Measurements from ENCODE around the gene PLCB1.

Gene PLCB1

DNA sequence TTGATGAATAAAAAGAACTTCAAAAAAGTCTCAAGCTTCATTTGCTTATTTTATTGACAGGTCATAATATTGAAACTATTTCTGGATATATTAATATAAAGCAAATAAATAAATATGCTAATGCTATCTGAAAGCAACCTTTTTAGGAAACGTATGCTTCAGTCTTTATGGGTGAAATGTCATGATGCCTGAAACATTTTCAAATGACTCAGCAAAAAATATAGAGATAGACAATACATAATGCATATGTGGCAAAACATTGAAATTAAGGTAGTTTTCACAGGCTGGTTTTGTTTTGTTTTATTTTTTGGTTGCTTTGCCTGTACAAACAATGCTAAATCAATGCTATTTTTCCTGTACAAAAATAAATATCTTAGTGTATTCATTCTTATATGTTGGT is 742.4 kb downstream of the PLCB1 start:
- no peaks in the 10 kb centered on the region for H3K36me3 ChIP-seq
- H3K27ac ChIP-seq, result no peak overlapping the region
- no peaks in the 10 kb centered on the region for H3K27me3 ChIP-seq
- no peak overlapping the region for H3K4me2 ChIP-seq
- H3K4me1 ChIP-seq, result no peaks in the 10 kb centered on the region
- no peak for TF ChIP-seq Cebpa-rat (IDR thresholded peaks at IDR 0.05)
- no peaks in the 10 kb centered on the region for H3K9me3 ChIP-seq
- no peak overlapping the region for H3K4me3 ChIP-seq
- H3K9ac ChIP-seq, result no peak overlapping the region
- H4K20me1 ChIP-seq, result no peaks in the 10 kb centered on the region

DNA sequence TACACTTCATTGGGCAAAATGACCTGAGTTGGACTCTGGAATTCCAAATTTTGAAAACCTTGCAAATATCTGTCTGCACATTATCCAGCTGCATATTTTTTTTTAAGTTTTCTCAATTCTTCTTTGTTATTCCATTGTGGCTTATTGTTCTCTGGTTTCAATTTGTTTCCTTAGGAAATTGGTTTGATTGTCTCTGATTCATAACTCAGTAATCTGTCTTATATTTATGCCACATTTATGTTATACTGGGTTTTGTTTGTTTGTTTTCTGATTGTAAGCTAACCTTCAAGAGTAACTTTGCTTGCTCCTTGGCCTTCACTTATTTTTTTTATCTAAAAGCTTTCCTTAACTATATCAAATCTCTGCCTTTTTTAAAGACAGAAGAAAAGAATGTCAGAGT is 743.5 kb downstream of the PLCB1 start:
- Histone ChIP-seq H3K4me1 (no peaks in the 10 kb centered on the region), H4K20me1 (no peaks in the 10 kb centered on the region), H3K4me3 (no peak overlapping the region), H3K9me3 (no peaks in the 10 kb centered on the region), H3K27ac (no peak overlapping the region), H3K27me3 (no peaks in the 10 kb centered on the region), H3K9ac (no peak overlapping the region), H3K4me2 (no peak overlapping the region), H3K36me3 (no peaks in the 10 kb centered on the region)
- no peak for TF ChIP-seq Cebpa-rat (IDR thresholded peaks at IDR 0.05)

DNA sequence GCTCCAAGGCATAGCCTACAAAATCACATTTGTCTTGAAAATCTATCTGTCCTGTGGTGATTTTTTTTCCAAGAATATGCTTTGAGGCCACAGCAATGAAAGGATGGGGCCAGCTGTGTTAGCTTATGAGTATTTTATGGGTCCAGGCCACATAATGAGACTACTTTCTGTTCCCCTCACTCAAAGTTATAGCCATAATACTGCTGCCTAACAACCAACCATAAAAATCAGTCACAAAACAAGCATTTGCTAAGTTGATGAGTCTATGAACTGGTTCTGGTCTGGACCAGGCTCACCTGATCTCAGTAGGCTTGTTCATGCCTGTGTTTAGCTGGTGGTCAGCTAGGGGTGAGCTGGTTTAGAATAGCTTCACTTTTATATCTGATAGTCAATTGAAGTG is 744.3 kb downstream of the PLCB1 start:
- H3K27ac ChIP-seq, result no peak overlapping the region
- no peak overlapping the region for H3K9ac ChIP-seq
- H3K4me1 ChIP-seq, result no peaks in the 10 kb centered on the region
- TF ChIP-seq Cebpa-rat (IDR thresholded peaks at IDR 0.05), result no peak
- no peaks in the 10 kb centered on the region for H3K27me3 ChIP-seq
- no peak overlapping the region for H3K4me2 ChIP-seq
- H3K4me3 ChIP-seq, result no peak overlapping the region
- H4K20me1 ChIP-seq, result no peaks in the 10 kb centered on the region
- no peaks in the 10 kb centered on the region for H3K36me3 ChIP-seq
- H3K9me3 ChIP-seq, result no peaks in the 10 kb centered on the region

DNA sequence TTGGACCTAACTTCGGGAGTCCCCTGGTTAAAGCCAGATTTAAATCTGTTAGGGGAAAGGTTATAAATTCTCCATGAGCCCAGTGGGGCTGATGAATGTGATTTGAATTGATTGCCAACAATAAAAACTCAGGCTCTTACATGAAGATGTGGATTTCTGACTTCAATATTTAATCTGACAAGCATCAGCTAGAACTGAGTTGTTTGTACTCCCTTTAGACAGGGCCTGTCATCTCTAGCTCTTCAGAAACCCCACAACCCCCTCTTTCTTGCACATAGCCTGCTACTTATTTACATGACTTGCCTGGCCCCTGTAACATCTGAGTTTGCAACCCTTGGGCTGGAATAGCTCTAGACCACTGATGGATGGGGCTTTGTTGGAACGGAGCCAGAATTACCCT is 745.2 kb downstream of the PLCB1 start:
- Histone ChIP-seq H3K4me3 (no peak overlapping the region), H3K4me2 (no peak overlapping the region), H3K4me1 (no peaks in the 10 kb centered on the region), H4K20me1 (no peaks in the 10 kb centered on the region), H3K36me3 (no peaks in the 10 kb centered on the region), H3K9ac (no peak overlapping the region), H3K9me3 (no peaks in the 10 kb centered on the region), H3K27me3 (no peaks in the 10 kb centered on the region), H3K27ac (no peak overlapping the region)
- no peak for TF ChIP-seq Cebpa-rat (IDR thresholded peaks at IDR 0.05)

DNA sequence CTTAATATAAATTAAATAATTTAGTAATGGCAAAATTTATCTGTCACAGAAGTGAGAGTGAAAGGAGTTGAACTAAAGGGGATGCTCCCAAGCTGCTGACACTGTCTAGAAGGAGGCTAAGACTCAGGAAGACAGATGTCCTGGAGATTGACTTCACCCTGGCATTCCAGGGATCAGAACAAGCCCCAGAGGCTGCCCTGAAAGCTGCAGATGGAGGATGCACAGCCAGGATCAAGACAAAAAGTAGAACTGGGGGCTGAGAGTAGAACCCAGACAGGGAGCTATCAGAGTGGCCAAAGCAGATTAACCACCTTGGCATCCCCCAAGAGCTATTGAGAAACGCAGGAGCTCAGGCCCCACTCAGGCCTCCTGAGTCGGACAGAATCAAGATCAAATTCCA is 747.6 kb downstream of the PLCB1 start:
- Histone ChIP-seq H3K36me3 (no peaks in the 10 kb centered on the region), H3K4me1 (no peaks in the 10 kb centered on the region), H4K20me1 (no peaks in the 10 kb centered on the region), H3K9me3 (no peaks in the 10 kb centered on the region), H3K4me3 (no peak overlapping the region), H3K27ac (no peak overlapping the region), H3K4me2 (no peak overlapping the region), H3K27me3 (no peaks in the 10 kb centered on the region), H3K9ac (no peak overlapping the region)
- TF ChIP-seq Cebpa-rat (IDR thresholded peaks at IDR 0.05), result no peak

DNA sequence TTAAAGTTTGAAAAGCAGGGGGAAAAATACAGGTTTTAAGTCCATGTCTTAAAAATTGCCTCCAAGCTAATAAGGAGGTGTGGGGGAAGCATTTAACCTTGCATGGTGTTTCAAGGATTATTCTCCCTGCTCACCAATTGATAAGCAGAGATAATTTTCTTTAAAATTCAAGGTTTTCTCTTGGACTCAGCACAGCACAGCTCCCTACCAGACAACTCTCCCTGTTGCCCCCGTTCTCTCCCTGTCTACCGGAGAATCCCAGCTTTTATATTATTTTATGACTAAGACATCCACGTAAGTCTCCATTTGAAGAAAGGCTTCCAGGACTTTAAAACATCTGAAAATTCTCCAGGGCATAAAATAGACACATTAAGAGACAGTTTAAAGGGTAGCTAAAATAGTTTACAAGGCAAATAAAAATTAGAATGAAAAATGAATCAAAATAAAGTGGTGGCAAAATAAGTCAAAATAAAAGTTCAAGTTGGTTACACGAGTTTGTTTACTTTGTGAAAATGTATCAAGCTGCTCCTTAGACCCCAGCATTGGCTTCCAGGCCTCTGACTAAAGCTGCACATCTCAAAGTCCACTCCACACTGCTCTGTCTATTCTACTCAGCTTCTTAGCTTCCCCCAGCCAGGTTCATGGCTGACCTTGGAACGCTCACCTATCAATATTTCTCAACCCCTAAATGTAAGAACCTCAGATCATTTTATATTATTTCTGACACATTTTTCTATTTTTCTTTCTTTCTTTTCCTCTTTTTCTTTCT is 748.2 kb downstream of the PLCB1 start:
- no peaks in the 10 kb centered on the region for H3K27me3 ChIP-seq
- H3K4me1 ChIP-seq, result no peaks in the 10 kb centered on the region

DNA sequence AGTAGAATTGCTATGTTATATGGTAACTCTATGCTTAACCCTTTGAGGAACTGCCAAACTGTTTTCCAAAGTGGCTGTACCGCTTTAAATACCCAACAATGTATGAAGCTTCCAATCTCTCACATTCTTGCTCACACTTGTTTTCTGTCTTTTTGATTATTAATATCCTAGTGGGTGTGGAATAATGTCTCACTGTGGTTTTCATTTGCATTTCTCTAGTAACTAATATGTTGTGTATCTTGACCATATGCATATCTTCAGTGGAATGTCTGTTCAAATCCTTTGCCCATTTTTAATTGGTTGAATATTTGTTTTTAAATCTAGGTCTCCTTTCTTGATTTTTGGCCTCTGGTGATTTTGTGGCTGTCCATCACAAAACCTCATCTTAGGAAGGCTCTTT is 759.0 kb downstream of the PLCB1 start:
- no peak overlapping the region for H3K9ac ChIP-seq
- no peak overlapping the region for H3K4me2 ChIP-seq
- no peaks in the 10 kb centered on the region for H3K27me3 ChIP-seq
- H3K27ac ChIP-seq, result no peak overlapping the region
- H3K9me3 ChIP-seq, result peaks cover 29% of the 10 kb centered on the region
- H4K20me1 ChIP-seq, result no peaks in the 10 kb centered on the region
- no peak overlapping the region for H3K4me3 ChIP-seq
- no peaks in the 10 kb centered on the region for H3K4me1 ChIP-seq
- TF ChIP-seq Cebpa-rat (IDR thresholded peaks at IDR 0.05), result no peak
- no peaks in the 10 kb centered on the region for H3K36me3 ChIP-seq

More for the DNA sequence above, 748.2 kb downstream of the PLCB1 start:
- Histone ChIP-seq H4K20me1 (no peaks in the 10 kb centered on the region), H3K27ac (no peak overlapping the region), H3K9ac (no peak overlapping the region), H3K36me3 (no peaks in the 10 kb centered on the region), H3K4me3 (no peak overlapping the region), H3K9me3 (no peaks in the 10 kb centered on the region), H3K4me2 (no peak overlapping the region)
- no peak for TF ChIP-seq Cebpa-rat (IDR thresholded peaks at IDR 0.05)

DNA sequence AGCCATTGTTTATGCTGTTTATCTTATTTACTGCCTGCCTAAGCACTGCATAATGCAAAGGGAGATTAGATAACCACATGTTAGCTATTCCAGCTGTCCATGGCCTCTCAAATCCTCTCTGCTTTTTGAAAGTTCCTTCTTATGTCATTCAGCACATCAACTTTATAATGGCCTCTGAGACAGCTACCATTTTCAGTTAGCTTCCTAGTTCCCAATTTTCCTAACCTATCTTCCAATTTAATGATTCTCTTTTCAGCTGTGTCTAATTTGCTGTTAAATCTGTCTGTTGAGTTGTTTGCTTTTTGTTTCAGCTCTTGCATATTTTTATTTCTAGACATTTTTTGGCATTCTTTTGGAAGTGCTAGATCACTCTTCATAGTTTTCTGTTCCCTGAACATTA is 763.4 kb downstream of the PLCB1 start:
- Histone ChIP-seq H3K4me2 (no peak overlapping the region), H3K9ac (no peak overlapping the region), H3K4me3 (peak overlapping the region; percentile 17; the same call in 1 of the 2 replicates), H3K9me3 (peaks cover 31% of the 10 kb centered on the region), H3K4me1 (no peaks in the 10 kb centered on the region), H4K20me1 (no peaks in the 10 kb centered on the region), H3K27me3 (no peaks in the 10 kb centered on the region), H3K36me3 (no peaks in the 10 kb centered on the region), H3K27ac (no peak overlapping the region)
- TF ChIP-seq Cebpa-rat (IDR thresholded peaks at IDR 0.05), result no peak

DNA sequence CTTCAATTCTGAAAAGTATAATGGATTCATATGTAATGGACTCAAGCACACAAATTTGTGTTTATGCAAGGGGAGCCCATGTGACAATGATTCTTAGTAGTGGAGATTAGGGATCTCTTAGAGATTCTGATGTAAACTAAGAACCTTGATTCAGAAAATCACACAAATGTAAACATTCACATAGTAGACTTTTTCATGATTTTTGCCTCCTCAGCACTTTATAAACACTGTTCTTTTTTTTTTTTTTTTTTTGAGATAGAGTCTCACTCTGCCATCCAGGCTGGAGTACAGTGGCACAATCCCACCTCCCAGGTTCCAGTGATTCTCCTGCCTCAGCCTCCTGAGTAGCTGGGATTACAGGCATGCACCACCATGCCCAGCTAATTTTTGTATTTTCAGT is 766.8 kb downstream of the PLCB1 start:
- Histone ChIP-seq H3K9ac (no peak overlapping the region), H4K20me1 (no peaks in the 10 kb centered on the region), H3K9me3 (peaks cover 31% of the 10 kb centered on the region), H3K36me3 (no peaks in the 10 kb centered on the region), H3K4me1 (no peaks in the 10 kb centered on the region), H3K4me3 (no peak overlapping the region), H3K27me3 (no peaks in the 10 kb centered on the region), H3K4me2 (no peak overlapping the region), H3K27ac (no peak overlapping the region)
- no peak for TF ChIP-seq Cebpa-rat (IDR thresholded peaks at IDR 0.05)

DNA sequence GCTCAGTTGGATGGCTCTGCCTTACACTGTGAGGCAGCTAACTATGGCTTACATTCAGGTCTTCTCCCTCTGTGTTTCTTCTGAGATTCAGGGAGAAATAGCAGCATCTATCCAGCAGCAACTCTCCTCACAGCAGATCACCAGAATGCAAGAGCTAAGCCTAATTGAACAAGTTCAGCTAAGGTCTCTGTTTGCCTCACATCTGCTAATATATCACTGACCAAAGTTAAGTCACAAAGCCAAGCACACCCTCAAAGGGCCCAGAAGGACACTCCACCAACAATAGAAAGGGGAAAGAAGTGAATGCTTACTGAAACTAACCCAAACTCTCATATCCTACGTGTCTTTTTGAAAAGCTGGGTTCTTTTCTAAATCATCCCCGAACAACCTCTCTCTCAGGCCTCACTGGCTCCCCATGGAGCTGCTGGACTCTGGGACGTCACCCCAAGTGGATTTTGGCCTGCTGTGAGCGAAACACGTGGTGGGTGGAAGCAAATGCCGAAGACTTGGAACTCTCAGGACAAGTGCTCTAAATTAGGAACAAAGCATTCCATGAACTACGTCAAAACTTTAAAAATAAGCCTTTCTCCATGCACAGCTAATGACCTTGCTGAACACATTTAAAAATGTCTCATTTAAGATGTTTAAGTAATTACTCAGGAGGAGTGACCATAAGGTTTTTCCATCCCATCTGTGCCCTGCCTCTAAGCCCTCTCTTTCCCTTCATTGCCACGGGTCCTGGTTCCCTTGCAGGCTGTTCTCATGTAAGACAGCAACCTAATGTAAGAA is 769.4 kb downstream of the PLCB1 start:
- Histone ChIP-seq H3K27me3 (no peaks in the 10 kb centered on the region), H3K4me1 (no peaks in the 10 kb centered on the region), H3K36me3 (no peaks in the 10 kb centered on the region), H3K4me3 (no peak overlapping the region), H3K4me2 (no peak overlapping the region), H4K20me1 (no peaks in the 10 kb centered on the region), H3K9ac (no peak overlapping the region), H3K9me3 (peaks cover 5% of the 10 kb centered on the region; the same call in 1 of the 2 replicates), H3K27ac (no peak overlapping the region)
- TF ChIP-seq Cebpa-rat (IDR thresholded peaks at IDR 0.05), result no peak
